Endothelial cell (in vitro differentiated cells): Measurements from ENCODE around the gene DDX10. TPM values are rescaled to one million over a fixed set of nuclear protein-coding genes. Genes with fewer than 3 reads are reported as not detected.

Experiments used
- DNase-seq: peaks from one replicate; pipeline ENCODE4 v3.0.0; 2021; ENCODE audit warnings: low spot score
- H3K27ac Mint-ChIP-seq: one replicate; pipeline ENCODE4 v1.8.0; 2021; ENCODE audit warnings: mixed read lengths, inconsistent platforms; ENCODE audit not compliant: unreplicated experiment
- H3K27me3 Mint-ChIP-seq: one replicate; pipeline ENCODE4 v1.8.0; 2021; ENCODE audit warnings: mild to moderate bottlenecking, moderate library complexity, mixed read lengths, inconsistent platforms; ENCODE audit not compliant: unreplicated experiment
- H3K36me3 Mint-ChIP-seq: one replicate; pipeline ENCODE4 v1.8.0; 2021; ENCODE audit warnings: mild to moderate bottlenecking, low read depth, mixed read lengths, inconsistent platforms; ENCODE audit not compliant: unreplicated experiment
- H3K4me1 Mint-ChIP-seq: one replicate; pipeline ENCODE4 v1.8.0; 2021; ENCODE audit warnings: mild to moderate bottlenecking, mixed read lengths, inconsistent platforms; ENCODE audit not compliant: unreplicated experiment
- H3K4me3 Mint-ChIP-seq: one replicate; pipeline ENCODE4 v1.8.0; 2021; ENCODE audit warnings: mild to moderate bottlenecking, mixed read lengths, inconsistent platforms; ENCODE audit not compliant: unreplicated experiment
- H3K9me3 Mint-ChIP-seq: one replicate; pipeline ENCODE4 v1.8.0; 2021; ENCODE audit warnings: mixed read lengths, inconsistent platforms; ENCODE audit not compliant: unreplicated experiment
- total RNA-seq: library from RNA; stranded (reverse); fragmentation: NEBNext Ultra II Directional; extraction: Animal tissue kit (Norgen Biotek cat#: 25700); gene quantifications from one replicate; pipeline ENCODE4 v1.2.1, GENCODE V29; 2021; ENCODE audit not compliant: unreplicated experiment
- TF ChIP-seq, protein P1 (sequence below): fragments of 200-600 bp; sonication (generic); IDR thresholded peaks from one replicate; pipeline ENCODE4 v1.5.0; 2021; ENCODE audit warnings: antibody characterized with exemption; ENCODE audit not compliant: unreplicated experiment

Gene DDX10
- total RNA-seq, 1 donor from 2014 or later, result 20.9 TPM

DNA sequence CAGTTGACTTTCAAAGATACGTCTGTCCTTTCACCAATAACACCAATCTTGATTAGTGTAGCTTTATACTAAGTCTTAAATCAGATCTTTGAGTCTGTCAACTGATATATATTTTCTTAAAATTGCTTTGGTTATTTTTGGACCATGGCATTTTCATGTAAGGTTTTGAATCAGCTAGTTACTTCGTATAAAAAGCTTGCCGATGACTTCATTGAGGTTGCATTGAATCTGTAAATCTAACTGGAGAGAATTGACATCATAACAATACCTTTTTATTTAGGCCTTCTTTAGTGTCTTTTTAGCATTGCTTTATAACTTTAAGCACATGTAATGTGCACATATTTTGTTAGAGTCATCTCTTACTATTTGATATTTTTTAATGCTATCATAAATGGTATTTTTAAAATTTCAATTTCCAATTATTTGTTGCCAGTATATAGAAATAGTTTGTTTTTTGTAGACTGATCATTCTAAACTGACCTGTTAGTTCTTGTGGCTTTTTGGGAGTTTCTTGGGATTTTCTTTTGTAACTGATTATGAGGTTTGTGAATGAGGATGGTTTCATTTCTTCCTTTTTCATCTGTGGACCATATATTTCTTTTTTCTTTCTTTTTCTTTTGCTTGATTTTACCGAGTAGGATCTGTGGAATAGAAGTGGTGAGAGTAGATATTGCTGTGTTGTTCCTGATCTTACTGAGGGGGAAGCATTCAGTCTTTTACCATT, 61.4 kb downstream of the DDX10 start:
- H3K27me3 Mint-ChIP-seq, result no peaks in the 10 kb centered on the region
- no peak overlapping the region for H3K27ac Mint-ChIP-seq
- peaks cover 9% of the 10 kb centered on the region for H3K4me1 Mint-ChIP-seq
- H3K4me3 Mint-ChIP-seq, result no peak overlapping the region
- DNase-seq, result no peak
- H3K9me3 Mint-ChIP-seq, result no peaks in the 10 kb centered on the region
- TF ChIP-seq, protein P1, sequence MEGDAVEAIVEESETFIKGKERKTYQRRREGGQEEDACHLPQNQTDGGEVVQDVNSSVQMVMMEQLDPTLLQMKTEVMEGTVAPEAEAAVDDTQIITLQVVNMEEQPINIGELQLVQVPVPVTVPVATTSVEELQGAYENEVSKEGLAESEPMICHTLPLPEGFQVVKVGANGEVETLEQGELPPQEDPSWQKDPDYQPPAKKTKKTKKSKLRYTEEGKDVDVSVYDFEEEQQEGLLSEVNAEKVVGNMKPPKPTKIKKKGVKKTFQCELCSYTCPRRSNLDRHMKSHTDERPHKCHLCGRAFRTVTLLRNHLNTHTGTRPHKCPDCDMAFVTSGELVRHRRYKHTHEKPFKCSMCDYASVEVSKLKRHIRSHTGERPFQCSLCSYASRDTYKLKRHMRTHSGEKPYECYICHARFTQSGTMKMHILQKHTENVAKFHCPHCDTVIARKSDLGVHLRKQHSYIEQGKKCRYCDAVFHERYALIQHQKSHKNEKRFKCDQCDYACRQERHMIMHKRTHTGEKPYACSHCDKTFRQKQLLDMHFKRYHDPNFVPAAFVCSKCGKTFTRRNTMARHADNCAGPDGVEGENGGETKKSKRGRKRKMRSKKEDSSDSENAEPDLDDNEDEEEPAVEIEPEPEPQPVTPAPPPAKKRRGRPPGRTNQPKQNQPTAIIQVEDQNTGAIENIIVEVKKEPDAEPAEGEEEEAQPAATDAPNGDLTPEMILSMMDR, result no peak
- peaks cover 5% of the 10 kb centered on the region for H3K36me3 Mint-ChIP-seq

GRCh38 chr11:108727665-108728064, 62.8 kb downstream of the DDX10 start:
- Mint-ChIP-seq H3K9me3 (no peaks in the 10 kb centered on the region), H3K27ac (no peak overlapping the region)
- no peak for DNase-seq

GRCh38 chr11:108729227-108729871, 64.5 kb downstream of the DDX10 start:
- peak overlapping the region; percentile 45 for H3K27ac Mint-ChIP-seq
- no peaks in the 10 kb centered on the region for H3K36me3 Mint-ChIP-seq
- no peaks in the 10 kb centered on the region for H3K27me3 Mint-ChIP-seq
- H3K9me3 Mint-ChIP-seq, result no peaks in the 10 kb centered on the region
- DNase-seq, result no peak
- TF ChIP-seq, protein P1, result no peak
- H3K4me3 Mint-ChIP-seq, result no peak overlapping the region
- peaks cover 19% of the 10 kb centered on the region for H3K4me1 Mint-ChIP-seq

More at GRCh38 chr11:108727665-108728064, 62.8 kb downstream of the DDX10 start:
- Mint-ChIP-seq H3K4me1 (peaks cover 9% of the 10 kb centered on the region), H3K4me3 (no peak overlapping the region), H3K36me3 (peaks cover 5% of the 10 kb centered on the region), H3K27me3 (no peaks in the 10 kb centered on the region)
- TF ChIP-seq, protein P1, result no peak

- DNase-seq, result no peak
- H3K27me3 Mint-ChIP-seq, result no peaks in the 10 kb centered on the region
- no peak overlapping the region for H3K27ac Mint-ChIP-seq
- no peaks in the 10 kb centered on the region for H3K9me3 Mint-ChIP-seq
- TF ChIP-seq, protein P1, result no peak
- no peaks in the 10 kb centered on the region for H3K36me3 Mint-ChIP-seq
- H3K4me3 Mint-ChIP-seq, result no peak overlapping the region
- H3K4me1 Mint-ChIP-seq, result peaks cover 21% of the 10 kb centered on the region
Measured at GRCh38 chr11:108732395-108732794, 67.5 kb downstream of the DDX10 start.
